Sigmoid colon (tissue), 4 donors: ENCODE measurements around the gene GADD45GIP1.

Source experiments
- CTCF ChIP-seq, 4 experiments: fragments of 450-650 bp in 3 of 4; fragments of 200-600 bp in 1 of 4; IDR thresholded peaks; one replicate each; pipeline ENCODE4 v1.5.1; 2016 to 2019; ENCODE audit warnings: antibody characterized with exemption in 4 of 4, mild to moderate bottlenecking in 3 of 4, moderate library complexity in 2 of 4
- EP300 ChIP-seq, 4 donors: sonication (generic); formaldehyde crosslinking; IDR thresholded peaks; one replicate each; pipeline ENCODE4 v1.6.1; 2017; ENCODE audit warnings: antibody characterized with exemption in 4 of 4

- TF ChIP-seq CTCF (IDR thresholded peaks at IDR 0.05) = no peak
- no peak for TF ChIP-seq EP300 (IDR thresholded peaks at IDR 0.05)
These were observed 10.8 kb downstream of the GADD45GIP1 start for GRCh38 chr19:12946092-12946721.
